ENCODE measurements around the gene CNTN4.

The CNTN4 gene

GRCh38 chr3:2370317-2370716 is 271.7 kb downstream of the CNTN4 start:
- Histone ChIP-seq H3K9me3 (ENCODE audit: control insufficient read depth in 2 of 2, low read length in 2 of 2) (no peaks in the 10 kb centered on the region), H3K9ac (ENCODE audit: low read depth in 1 of 2, low read length in 2 of 2) (no peak overlapping the region), H3K27ac (ENCODE audit: low read depth in 2 of 2, low read length in 2 of 2) (no peak overlapping the region), H3K4me3 (ENCODE audit: low read length in 2 of 2) (no peak overlapping the region), H3K4me1 (ENCODE audit: control insufficient read depth in 2 of 2, insufficient read depth in 2 of 2, low read length in 2 of 2) (no peaks in the 10 kb centered on the region), H3K27me3 (ENCODE audit: control insufficient read depth in 2 of 2, insufficient read depth in 2 of 2, low read length in 2 of 2) (no peaks in the 10 kb centered on the region), H3K36me3 (ENCODE audit: control insufficient read depth in 2 of 2, insufficient read depth in 2 of 2, low read length in 2 of 2) (no peaks in the 10 kb centered on the region)

GRCh38 chr3:2372306-2372705 is 273.6 kb downstream of the CNTN4 start:
- Histone ChIP-seq H3K36me3 (ENCODE audit: control insufficient read depth in 2 of 2, insufficient read depth in 2 of 2, low read length in 2 of 2) (no peaks in the 10 kb centered on the region), H3K27me3 (ENCODE audit: control insufficient read depth in 2 of 2, insufficient read depth in 2 of 2, low read length in 2 of 2) (no peaks in the 10 kb centered on the region), H3K4me3 (ENCODE audit: low read length in 2 of 2) (no peak overlapping the region), H3K9ac (ENCODE audit: low read depth in 1 of 2, low read length in 2 of 2) (no peak overlapping the region), H3K27ac (ENCODE audit: low read depth in 2 of 2, low read length in 2 of 2) (no peak overlapping the region), H3K4me1 (ENCODE audit: control insufficient read depth in 2 of 2, insufficient read depth in 2 of 2, low read length in 2 of 2) (no peaks in the 10 kb centered on the region), H3K9me3 (ENCODE audit: control insufficient read depth in 2 of 2, low read length in 2 of 2) (no peaks in the 10 kb centered on the region)

DNA sequence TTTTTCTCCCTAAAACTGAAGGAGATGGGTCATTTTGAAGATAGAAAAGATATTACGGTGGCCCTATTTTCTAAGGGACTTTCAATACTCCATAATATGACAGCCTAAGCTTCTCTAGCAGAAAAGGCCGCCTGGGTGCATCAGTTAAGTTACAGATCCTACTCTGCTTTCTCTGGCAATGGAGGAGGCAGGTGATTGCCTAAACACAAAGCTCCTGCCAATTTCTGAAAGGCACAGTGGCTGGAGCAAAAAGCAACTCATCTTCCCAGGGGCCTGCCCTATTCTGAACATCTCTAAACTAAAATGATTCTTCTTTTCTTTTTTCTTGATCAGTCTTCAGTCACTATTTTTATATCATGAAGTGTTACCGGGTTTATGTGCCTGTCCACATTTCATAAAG is 276.7 kb downstream of the CNTN4 start:
- Histone ChIP-seq H3K4me3 (ENCODE audit: low read length in 2 of 2) (no peak overlapping the region), H3K36me3 (ENCODE audit: control insufficient read depth in 2 of 2, insufficient read depth in 2 of 2, low read length in 2 of 2) (no peaks in the 10 kb centered on the region), H3K9ac (ENCODE audit: low read depth in 1 of 2, low read length in 2 of 2) (no peak overlapping the region), H3K27me3 (ENCODE audit: control insufficient read depth in 2 of 2, insufficient read depth in 2 of 2, low read length in 2 of 2) (no peaks in the 10 kb centered on the region), H3K4me1 (ENCODE audit: control insufficient read depth in 2 of 2, insufficient read depth in 2 of 2, low read length in 2 of 2) (no peaks in the 10 kb centered on the region), H3K9me3 (ENCODE audit: control insufficient read depth in 2 of 2, low read length in 2 of 2) (no peaks in the 10 kb centered on the region), H3K27ac (ENCODE audit: low read depth in 2 of 2, low read length in 2 of 2) (no peak overlapping the region)

DNA sequence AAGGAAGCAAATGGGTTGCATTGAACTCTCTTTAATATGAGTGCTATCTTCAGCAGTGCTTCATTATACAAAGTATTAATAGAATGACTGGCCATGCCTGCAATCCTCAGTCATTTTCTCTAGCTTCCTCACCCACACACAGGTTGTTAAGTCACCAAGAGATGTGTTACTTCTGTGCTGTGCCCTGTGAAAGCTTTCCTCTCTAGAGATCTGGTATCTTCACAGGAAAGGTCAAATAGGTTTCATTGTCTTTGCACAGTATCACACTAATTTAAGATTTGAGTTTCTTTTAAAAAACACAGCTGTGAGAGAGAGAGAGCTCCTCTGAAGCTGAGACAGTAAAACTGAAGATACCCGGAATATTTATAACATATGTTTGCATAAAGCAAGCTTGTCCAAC is 278.6 kb downstream of the CNTN4 start:
- H3K9me3 ChIP-seq (ENCODE audit: control insufficient read depth in 2 of 2, low read length in 2 of 2), result no peaks in the 10 kb centered on the region
- H3K4me1 ChIP-seq (ENCODE audit: control insufficient read depth in 2 of 2, insufficient read depth in 2 of 2, low read length in 2 of 2), result no peaks in the 10 kb centered on the region
- no peak overlapping the region for H3K4me3 ChIP-seq (ENCODE audit: low read length in 2 of 2)
- no peak overlapping the region for H3K9ac ChIP-seq (ENCODE audit: low read depth in 1 of 2, low read length in 2 of 2)
- H3K36me3 ChIP-seq (ENCODE audit: control insufficient read depth in 2 of 2, insufficient read depth in 2 of 2, low read length in 2 of 2), result no peaks in the 10 kb centered on the region
- no peak overlapping the region for H3K27ac ChIP-seq (ENCODE audit: low read depth in 2 of 2, low read length in 2 of 2)
- H3K27me3 ChIP-seq (ENCODE audit: control insufficient read depth in 2 of 2, insufficient read depth in 2 of 2, low read length in 2 of 2), result no peaks in the 10 kb centered on the region

GRCh38 chr3:2390926-2391532 is 292.4 kb downstream of the CNTN4 start:
- H3K4me3 ChIP-seq (ENCODE audit: low read length in 2 of 2), result no peak overlapping the region
- H3K36me3 ChIP-seq (ENCODE audit: control insufficient read depth in 2 of 2, insufficient read depth in 2 of 2, low read length in 2 of 2), result no peaks in the 10 kb centered on the region
- H3K4me1 ChIP-seq (ENCODE audit: control insufficient read depth in 2 of 2, insufficient read depth in 2 of 2, low read length in 2 of 2), result peaks cover 0 to 3% of the 10 kb centered on the region in 2 donors
- H3K27ac ChIP-seq (ENCODE audit: low read depth in 2 of 2, low read length in 2 of 2), result no peak overlapping the region
- H3K9me3 ChIP-seq (ENCODE audit: control insufficient read depth in 2 of 2, low read length in 2 of 2), result no peaks in the 10 kb centered on the region
- no peaks in the 10 kb centered on the region for H3K27me3 ChIP-seq (ENCODE audit: control insufficient read depth in 2 of 2, insufficient read depth in 2 of 2, low read length in 2 of 2)
- H3K9ac ChIP-seq (ENCODE audit: low read depth in 1 of 2, low read length in 2 of 2), result no peak overlapping the region

- H3K4me1 ChIP-seq (ENCODE audit: control insufficient read depth in 2 of 2, insufficient read depth in 2 of 2, low read length in 2 of 2), result peaks cover 0 to 3% of the 10 kb centered on the region in 2 donors
- H3K9me3 ChIP-seq (ENCODE audit: control insufficient read depth in 2 of 2, low read length in 2 of 2), result no peaks in the 10 kb centered on the region
- no peaks in the 10 kb centered on the region for H3K36me3 ChIP-seq (ENCODE audit: control insufficient read depth in 2 of 2, insufficient read depth in 2 of 2, low read length in 2 of 2)
- no peaks in the 10 kb centered on the region for H3K27me3 ChIP-seq (ENCODE audit: control insufficient read depth in 2 of 2, insufficient read depth in 2 of 2, low read length in 2 of 2)
- no peak overlapping the region for H3K27ac ChIP-seq (ENCODE audit: low read depth in 2 of 2, low read length in 2 of 2)
- no peak overlapping the region for H3K4me3 ChIP-seq (ENCODE audit: low read length in 2 of 2)
- no peak overlapping the region for H3K9ac ChIP-seq (ENCODE audit: low read depth in 1 of 2, low read length in 2 of 2)
These were observed 293.2 kb downstream of the CNTN4 start for GRCh38 chr3:2391896-2392295.

DNA sequence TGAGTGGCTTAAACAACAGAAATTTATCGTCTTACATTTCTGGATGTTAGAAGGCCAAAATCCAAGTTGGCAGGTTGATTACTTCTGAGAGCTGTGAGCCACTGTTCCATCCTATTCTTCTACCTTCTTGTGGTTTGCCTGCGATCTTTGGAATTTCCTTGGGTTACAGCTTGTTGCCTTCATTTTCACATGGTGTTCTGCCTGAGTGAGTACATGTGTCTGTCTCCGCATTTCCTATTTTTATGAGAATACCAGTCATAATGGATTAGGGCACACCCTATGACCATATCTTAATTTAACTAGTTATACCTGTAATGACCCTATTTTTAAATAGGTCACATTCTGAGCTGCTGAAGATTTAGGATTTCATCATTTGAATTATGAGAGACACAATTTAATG is 294.3 kb downstream of the CNTN4 start:
- H3K36me3 ChIP-seq (ENCODE audit: control insufficient read depth in 2 of 2, insufficient read depth in 2 of 2, low read length in 2 of 2), result no peaks in the 10 kb centered on the region
- H3K9ac ChIP-seq (ENCODE audit: low read depth in 1 of 2, low read length in 2 of 2), result no peak overlapping the region
- no peaks in the 10 kb centered on the region for H3K27me3 ChIP-seq (ENCODE audit: control insufficient read depth in 2 of 2, insufficient read depth in 2 of 2, low read length in 2 of 2)
- H3K4me1 ChIP-seq (ENCODE audit: control insufficient read depth in 2 of 2, insufficient read depth in 2 of 2, low read length in 2 of 2), result peaks cover 0 to 3% of the 10 kb centered on the region in 2 donors
- H3K27ac ChIP-seq (ENCODE audit: low read depth in 2 of 2, low read length in 2 of 2), result no peak overlapping the region
- no peak overlapping the region for H3K4me3 ChIP-seq (ENCODE audit: low read length in 2 of 2)
- H3K9me3 ChIP-seq (ENCODE audit: control insufficient read depth in 2 of 2, low read length in 2 of 2), result no peaks in the 10 kb centered on the region

DNA sequence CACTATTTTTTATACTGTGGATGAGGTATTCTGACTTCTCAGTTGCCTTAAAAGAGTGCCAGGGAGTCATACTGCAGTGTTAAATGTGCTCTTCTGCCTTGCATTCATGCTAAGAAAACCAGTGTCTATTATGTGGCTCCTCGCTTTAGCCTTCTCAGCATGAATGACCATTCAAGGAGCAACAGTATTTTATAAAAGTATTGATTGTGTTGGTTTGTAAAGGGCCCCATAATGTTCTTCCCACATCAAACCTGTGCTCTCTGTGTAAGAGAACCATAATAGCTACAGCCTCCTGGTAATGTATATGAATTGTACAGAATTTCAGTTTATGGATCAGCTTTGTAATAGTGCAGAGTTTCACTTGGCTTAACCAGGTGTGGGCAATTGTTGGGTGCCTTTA is 316.4 kb downstream of the CNTN4 start:
- Histone ChIP-seq H3K36me3 (ENCODE audit: control insufficient read depth in 2 of 2, insufficient read depth in 2 of 2, low read length in 2 of 2) (no peaks in the 10 kb centered on the region), H3K4me1 (ENCODE audit: control insufficient read depth in 2 of 2, insufficient read depth in 2 of 2, low read length in 2 of 2) (no peaks in the 10 kb centered on the region), H3K4me3 (ENCODE audit: low read length in 2 of 2) (no peak overlapping the region), H3K9ac (ENCODE audit: low read depth in 1 of 2, low read length in 2 of 2) (no peak overlapping the region), H3K27ac (ENCODE audit: low read depth in 2 of 2, low read length in 2 of 2) (no peak overlapping the region), H3K9me3 (ENCODE audit: control insufficient read depth in 2 of 2, low read length in 2 of 2) (no peaks in the 10 kb centered on the region), H3K27me3 (ENCODE audit: control insufficient read depth in 2 of 2, insufficient read depth in 2 of 2, low read length in 2 of 2) (no peaks in the 10 kb centered on the region)

GRCh38 chr3:2420919-2421318 is 322.3 kb downstream of the CNTN4 start:
- Histone ChIP-seq H3K9ac (ENCODE audit: low read depth in 1 of 2, low read length in 2 of 2) (no peak overlapping the region), H3K27me3 (ENCODE audit: control insufficient read depth in 2 of 2, insufficient read depth in 2 of 2, low read length in 2 of 2) (no peaks in the 10 kb centered on the region), H3K4me3 (ENCODE audit: low read length in 2 of 2) (no peak overlapping the region), H3K27ac (ENCODE audit: low read depth in 2 of 2, low read length in 2 of 2) (no peak overlapping the region), H3K9me3 (ENCODE audit: control insufficient read depth in 2 of 2, low read length in 2 of 2) (no peaks in the 10 kb centered on the region), H3K4me1 (ENCODE audit: control insufficient read depth in 2 of 2, insufficient read depth in 2 of 2, low read length in 2 of 2) (no peaks in the 10 kb centered on the region), H3K36me3 (ENCODE audit: control insufficient read depth in 2 of 2, insufficient read depth in 2 of 2, low read length in 2 of 2) (no peaks in the 10 kb centered on the region)

DNA sequence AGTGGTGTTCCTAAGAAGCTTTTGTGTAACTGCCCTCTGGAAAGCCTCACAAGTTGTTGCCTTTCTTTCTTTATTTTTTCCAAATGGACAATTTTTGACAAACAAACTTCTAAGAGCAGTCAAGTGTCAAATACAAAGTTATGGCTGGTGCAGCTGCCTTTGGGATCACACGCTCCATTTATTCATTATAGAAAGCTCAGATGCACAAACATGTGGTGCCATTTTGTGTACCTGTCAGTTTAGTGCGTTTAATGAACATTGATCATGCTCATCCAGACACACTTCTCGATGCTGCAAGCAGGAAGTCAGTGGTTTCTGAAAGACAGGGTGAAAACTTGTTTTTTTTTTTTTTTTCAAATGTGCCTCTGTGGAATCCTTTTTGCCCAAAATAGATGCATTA is 324.5 kb downstream of the CNTN4 start:
- Histone ChIP-seq H3K9ac (ENCODE audit: low read depth in 1 of 2, low read length in 2 of 2) (no peak overlapping the region), H3K4me1 (ENCODE audit: control insufficient read depth in 2 of 2, insufficient read depth in 2 of 2, low read length in 2 of 2) (no peaks in the 10 kb centered on the region), H3K36me3 (ENCODE audit: control insufficient read depth in 2 of 2, insufficient read depth in 2 of 2, low read length in 2 of 2) (no peaks in the 10 kb centered on the region), H3K27me3 (ENCODE audit: control insufficient read depth in 2 of 2, insufficient read depth in 2 of 2, low read length in 2 of 2) (no peaks in the 10 kb centered on the region), H3K9me3 (ENCODE audit: control insufficient read depth in 2 of 2, low read length in 2 of 2) (no peaks in the 10 kb centered on the region), H3K4me3 (ENCODE audit: low read length in 2 of 2) (no peak overlapping the region), H3K27ac (ENCODE audit: low read depth in 2 of 2, low read length in 2 of 2) (no peak overlapping the region)

GRCh38 chr3:2441558-2441957 is 342.9 kb downstream of the CNTN4 start:
- no peak overlapping the region for H3K9ac ChIP-seq (ENCODE audit: low read depth in 1 of 2, low read length in 2 of 2)
- no peaks in the 10 kb centered on the region for H3K4me1 ChIP-seq (ENCODE audit: control insufficient read depth in 2 of 2, insufficient read depth in 2 of 2, low read length in 2 of 2)
- no peaks in the 10 kb centered on the region for H3K27me3 ChIP-seq (ENCODE audit: control insufficient read depth in 2 of 2, insufficient read depth in 2 of 2, low read length in 2 of 2)
- no peak overlapping the region for H3K27ac ChIP-seq (ENCODE audit: low read depth in 2 of 2, low read length in 2 of 2)
- H3K9me3 ChIP-seq (ENCODE audit: control insufficient read depth in 2 of 2, low read length in 2 of 2), result no peaks in the 10 kb centered on the region
- no peaks in the 10 kb centered on the region for H3K36me3 ChIP-seq (ENCODE audit: control insufficient read depth in 2 of 2, insufficient read depth in 2 of 2, low read length in 2 of 2)
- no peak overlapping the region for H3K4me3 ChIP-seq (ENCODE audit: low read length in 2 of 2)
